Nephron progenitor cell (in vitro differentiated cells): ENCODE data around the gene KIF23.
"Not testable (repeated sequence)": the region's sequence is repeated elsewhere in the genome, so short reads cannot be mapped to it uniquely, and the experiment has no call there.

ENCODE experiments used
- DNase-seq: peaks from one replicate; pipeline ENCODE4 v3.0.0; 2021
- H3K27ac Mint-ChIP-seq: 2 replicates; pipeline ENCODE4 v1.8.0; 2021; ENCODE audit warnings: mild to moderate bottlenecking, moderate library complexity, mixed read lengths
- H3K27me3 Mint-ChIP-seq: 2 replicates; pipeline ENCODE4 v1.8.0; 2021; ENCODE audit warnings: mild to moderate bottlenecking, low read depth, mixed read lengths; ENCODE audit not compliant: poor library complexity
- H3K36me3 Mint-ChIP-seq: 2 replicates; pipeline ENCODE4 v1.8.0; 2021; ENCODE audit warnings: low read depth, mixed read lengths
- H3K4me1 Mint-ChIP-seq: 2 replicates; pipeline ENCODE4 v1.8.0; 2021; ENCODE audit warnings: mixed read lengths
- H3K4me3 Mint-ChIP-seq: 2 replicates; pipeline ENCODE4 v1.8.0; 2021; ENCODE audit warnings: mild to moderate bottlenecking, moderate library complexity, mixed read lengths
- H3K9me3 Mint-ChIP-seq: 2 replicates; pipeline ENCODE4 v1.8.0; 2021; ENCODE audit warnings: mild to moderate bottlenecking, moderate library complexity, mixed read lengths
- TF ChIP-seq, protein P1 (sequence below): fragments of 200-600 bp; sonication (generic); IDR thresholded peaks from 2 replicates; pipeline ENCODE4 v1.5.0; 2021; ENCODE audit warnings: antibody characterized with exemption

The KIF23 gene

DNA sequence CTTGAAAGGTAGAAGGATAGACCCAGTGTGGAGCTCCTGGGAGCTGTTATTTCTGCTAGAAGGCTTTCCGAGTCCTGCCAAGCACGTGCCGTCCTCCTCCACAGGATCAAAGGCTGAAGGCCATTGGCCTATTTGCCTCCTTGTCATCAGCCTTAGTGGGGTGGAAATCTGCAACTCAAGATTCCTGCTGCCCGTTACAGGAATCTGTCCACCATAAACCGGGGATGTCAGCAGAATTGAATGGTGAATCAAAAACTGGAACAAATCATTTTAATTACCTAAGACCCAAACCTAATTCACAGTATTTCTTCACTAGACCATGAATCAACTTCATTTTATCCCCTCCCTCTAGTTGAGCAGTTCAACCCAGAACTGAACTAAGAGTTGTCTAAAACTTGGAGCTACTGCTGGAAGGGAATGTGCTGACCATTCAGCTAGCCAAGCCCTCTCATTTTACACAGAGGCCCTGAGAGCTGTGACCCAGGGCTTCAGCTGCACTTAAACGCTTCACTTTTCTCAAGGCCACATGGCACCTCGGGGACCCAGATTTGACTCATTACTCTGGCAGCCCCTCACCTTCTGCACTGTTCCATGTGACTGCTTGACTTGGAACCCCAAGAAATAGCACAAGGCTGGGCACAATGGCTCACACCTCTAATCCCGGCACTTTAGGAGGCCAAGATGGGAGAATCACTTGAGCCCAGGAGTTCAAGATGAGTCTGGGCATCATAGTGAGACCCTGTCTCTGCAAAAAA lies 36.8 kb upstream of the KIF23 start:
- H3K4me1 Mint-ChIP-seq = peaks cover 38% of the 10 kb centered on the region
- H3K27me3 Mint-ChIP-seq = peaks cover 3% of the 10 kb centered on the region
- H3K36me3 Mint-ChIP-seq = peaks cover 6% of the 10 kb centered on the region
- H3K27ac Mint-ChIP-seq = peak overlapping the region; percentile 85
- no peak overlapping the region for H3K4me3 Mint-ChIP-seq
- peaks cover 10% of the 10 kb centered on the region for H3K9me3 Mint-ChIP-seq
- TF ChIP-seq, protein P1, sequence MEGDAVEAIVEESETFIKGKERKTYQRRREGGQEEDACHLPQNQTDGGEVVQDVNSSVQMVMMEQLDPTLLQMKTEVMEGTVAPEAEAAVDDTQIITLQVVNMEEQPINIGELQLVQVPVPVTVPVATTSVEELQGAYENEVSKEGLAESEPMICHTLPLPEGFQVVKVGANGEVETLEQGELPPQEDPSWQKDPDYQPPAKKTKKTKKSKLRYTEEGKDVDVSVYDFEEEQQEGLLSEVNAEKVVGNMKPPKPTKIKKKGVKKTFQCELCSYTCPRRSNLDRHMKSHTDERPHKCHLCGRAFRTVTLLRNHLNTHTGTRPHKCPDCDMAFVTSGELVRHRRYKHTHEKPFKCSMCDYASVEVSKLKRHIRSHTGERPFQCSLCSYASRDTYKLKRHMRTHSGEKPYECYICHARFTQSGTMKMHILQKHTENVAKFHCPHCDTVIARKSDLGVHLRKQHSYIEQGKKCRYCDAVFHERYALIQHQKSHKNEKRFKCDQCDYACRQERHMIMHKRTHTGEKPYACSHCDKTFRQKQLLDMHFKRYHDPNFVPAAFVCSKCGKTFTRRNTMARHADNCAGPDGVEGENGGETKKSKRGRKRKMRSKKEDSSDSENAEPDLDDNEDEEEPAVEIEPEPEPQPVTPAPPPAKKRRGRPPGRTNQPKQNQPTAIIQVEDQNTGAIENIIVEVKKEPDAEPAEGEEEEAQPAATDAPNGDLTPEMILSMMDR = no peak
- DNase-seq = no peak

DNA sequence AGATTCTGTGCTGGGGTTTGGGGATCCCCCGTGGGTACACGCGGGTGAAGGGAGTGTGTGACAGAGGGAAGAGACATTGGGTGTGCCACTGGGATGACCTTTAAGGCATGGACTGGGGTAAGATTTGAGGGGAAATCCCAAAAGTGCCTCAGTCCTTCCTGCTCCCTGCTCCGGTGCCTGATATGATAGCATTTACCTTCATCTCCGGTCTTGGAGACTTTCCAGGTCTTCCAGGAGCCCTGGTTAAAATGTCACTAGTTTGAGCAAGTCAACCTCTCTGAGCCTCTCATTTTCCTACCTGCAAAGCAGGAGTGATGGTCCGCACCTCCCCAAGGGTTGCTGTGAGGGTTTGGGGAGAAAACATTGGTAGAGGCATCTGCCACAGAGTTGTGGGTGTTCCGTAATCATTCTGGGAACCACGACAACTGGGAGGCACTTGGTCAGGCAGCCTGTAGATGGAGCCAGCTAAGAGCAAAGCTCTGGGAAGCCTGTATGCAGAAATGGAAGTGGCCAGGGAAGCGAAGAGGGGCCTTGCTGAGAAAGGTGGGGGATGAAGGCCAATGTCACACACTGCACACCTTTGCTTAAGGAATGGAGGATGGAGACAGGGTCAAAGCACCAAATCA lies 33.9 kb upstream of the KIF23 start:
- peaks cover 38% of the 10 kb centered on the region for H3K4me1 Mint-ChIP-seq
- no peaks in the 10 kb centered on the region for H3K36me3 Mint-ChIP-seq
- no peak overlapping the region for H3K27ac Mint-ChIP-seq
- DNase-seq = no peak
- TF ChIP-seq, protein P1 = no peak
- H3K4me3 Mint-ChIP-seq = no peak overlapping the region
- no peaks in the 10 kb centered on the region for H3K9me3 Mint-ChIP-seq
- peaks cover 3% of the 10 kb centered on the region for H3K27me3 Mint-ChIP-seq

DNA sequence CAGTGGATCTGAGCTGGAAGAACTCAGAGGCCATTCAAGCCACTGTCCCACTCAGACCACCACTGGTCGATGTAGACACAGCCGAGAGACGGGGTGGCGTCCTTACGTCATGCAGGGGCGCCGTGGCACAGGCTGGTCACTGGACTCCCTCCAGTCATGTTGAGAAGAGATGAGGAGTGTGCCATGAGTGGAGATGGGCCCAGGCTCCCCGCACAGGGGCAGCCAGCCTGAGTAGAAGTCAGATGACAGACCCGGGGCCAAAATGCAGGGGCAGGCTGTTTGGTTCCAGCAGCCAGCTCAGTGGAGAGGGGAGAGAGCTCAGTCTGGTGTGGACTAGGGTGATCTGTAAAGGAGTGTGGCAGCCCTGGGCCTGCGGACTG lies 33.4 kb upstream of the KIF23 start:
- Mint-ChIP-seq H3K9me3 (no peaks in the 10 kb centered on the region), H3K27ac (no peak overlapping the region), H3K27me3 (peaks cover 3% of the 10 kb centered on the region), H3K36me3 (no peaks in the 10 kb centered on the region), H3K4me3 (no peak overlapping the region), H3K4me1 (peaks cover 38% of the 10 kb centered on the region)
- TF ChIP-seq, protein P1 = no peak
- DNase-seq = no peak

DNA sequence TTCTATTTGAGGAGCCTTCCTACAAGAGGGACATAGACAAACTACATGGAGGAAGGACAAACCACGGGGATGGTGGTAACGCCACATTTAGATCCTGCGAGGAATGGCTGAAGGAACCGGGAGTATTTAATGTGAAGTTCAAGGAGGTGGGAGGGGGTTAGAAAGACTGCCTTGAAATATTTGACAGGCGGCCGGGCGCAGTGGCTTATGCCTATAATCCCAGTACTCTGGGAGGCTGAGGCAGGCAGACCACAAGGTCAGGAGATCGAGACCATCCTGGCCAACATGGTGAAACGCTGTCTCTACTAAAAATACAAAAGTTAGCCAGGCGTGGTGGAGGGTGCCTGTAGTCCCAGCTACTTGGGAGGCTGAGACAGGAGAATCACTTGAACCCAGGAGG lies 32.0 kb upstream of the KIF23 start:
- H3K4me3 Mint-ChIP-seq, H3K36me3 Mint-ChIP-seq, H3K27me3 Mint-ChIP-seq, H3K9me3 Mint-ChIP-seq, DNase-seq, H3K27ac Mint-ChIP-seq: not testable (repeated sequence)
- peaks cover 30% of the 10 kb centered on the region for H3K4me1 Mint-ChIP-seq

DNA sequence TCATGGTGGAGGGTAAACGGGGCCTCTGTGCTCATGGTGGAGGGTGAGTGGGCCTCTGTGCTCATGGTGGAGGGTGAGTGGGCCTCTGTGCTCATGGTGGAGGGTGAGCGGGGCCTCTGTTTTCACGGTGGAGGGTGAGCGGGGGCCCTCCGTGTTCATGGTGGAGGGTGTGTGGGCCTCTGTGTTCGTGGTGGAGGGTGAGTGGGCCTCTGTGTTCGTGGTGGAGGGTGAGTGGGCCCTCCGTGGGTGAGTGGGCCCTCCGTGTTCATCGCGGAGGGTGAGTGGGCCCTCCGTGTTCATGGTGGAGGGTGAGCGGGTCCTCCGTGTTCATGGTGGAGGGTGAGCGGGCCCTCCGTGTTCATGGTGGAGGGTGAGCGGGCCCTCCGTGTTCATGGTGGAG lies 30.1 kb upstream of the KIF23 start:
- H3K27ac Mint-ChIP-seq = not testable (repeated sequence)

DNA sequence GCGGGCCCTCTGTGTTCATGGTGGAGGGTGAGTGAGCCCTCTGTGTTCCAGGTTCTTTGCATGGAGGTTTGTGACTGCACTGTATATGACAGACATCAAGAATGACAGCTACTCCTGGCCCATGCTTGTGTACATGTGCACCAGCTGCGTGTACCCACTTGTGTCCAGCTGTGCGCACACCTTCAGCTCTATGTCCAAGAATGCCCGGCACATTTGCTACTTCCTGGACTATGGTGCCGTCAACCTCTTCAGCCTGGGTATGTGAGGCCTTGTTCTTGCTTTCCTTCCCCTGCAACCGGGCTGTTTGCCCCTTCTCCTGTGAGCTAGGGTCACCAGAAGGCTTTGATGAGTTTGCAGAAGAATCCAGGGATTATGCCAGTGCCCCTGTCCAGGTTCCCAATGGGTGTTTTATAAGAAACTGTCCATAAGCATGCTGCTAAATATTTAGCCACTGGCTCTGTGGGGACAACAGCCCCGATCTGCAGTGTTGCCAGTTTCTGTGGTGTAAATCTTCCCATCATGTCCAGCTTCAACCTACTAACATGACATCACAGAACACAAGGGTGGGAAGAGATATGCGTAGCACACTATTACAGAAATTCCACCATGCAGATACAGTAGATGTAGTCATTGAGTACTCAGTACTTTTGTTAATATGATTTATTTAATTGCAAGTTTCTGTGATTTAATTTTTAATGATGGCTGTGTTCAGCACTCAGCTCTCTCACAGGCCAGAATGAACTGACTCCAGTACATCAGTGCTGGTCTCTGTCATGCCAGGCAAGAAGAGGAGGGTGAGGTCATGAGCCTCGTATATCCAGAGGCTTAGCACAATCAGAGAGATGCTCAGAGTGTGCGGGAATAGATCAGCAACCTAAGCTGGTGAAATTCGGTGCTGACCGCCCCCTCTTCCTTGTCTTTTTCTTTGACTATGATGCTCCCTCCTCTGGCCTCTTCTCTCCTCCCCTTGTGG lies 29.2 kb upstream of the KIF23 start:
- DNase-seq = no peak
- Mint-ChIP-seq H3K27me3 (peaks cover 9% of the 10 kb centered on the region), H3K9me3 (no peaks in the 10 kb centered on the region), H3K4me1 (peaks cover 13% of the 10 kb centered on the region), H3K36me3 (no peaks in the 10 kb centered on the region), H3K4me3 (no peak overlapping the region), H3K27ac (no peak overlapping the region)
- TF ChIP-seq, protein P1 = no peak

More for the DNA sequence above, 30.1 kb upstream of the KIF23 start:
- H3K36me3 Mint-ChIP-seq, H3K9me3 Mint-ChIP-seq, H3K27me3 Mint-ChIP-seq, DNase-seq, H3K4me3 Mint-ChIP-seq: not testable (repeated sequence)
- peaks cover 17% of the 10 kb centered on the region for H3K4me1 Mint-ChIP-seq
